ENCODE results near the gene LSP1. TPM values are rescaled to one million over a fixed set of nuclear protein-coding genes. Genes with fewer than 3 reads are reported as not detected.

LSP1 gene
- total and polyA plus RNA-seq, 12 donors: 4.0 to 1,341 (median 278) TPM

- TF ChIP-seq CTCF (IDR thresholded peaks at IDR 0.05) (no peak), POLR2A (IDR thresholded peaks at IDR 0.05) (no peak)
- DNase-seq: no peak
- Histone ChIP-seq H3K9me3 (replicated peaks in 1 of 3) (no peaks in the 10 kb centered on the region), H3K4me1 (replicated peaks in 1 of 2) (peaks cover 70 to 75% of the 10 kb centered on the region in 2 donors), H3K27ac (peak overlapping the region; percentile 42 to 96 (median 93)), H3K27me3 (no peaks in the 10 kb centered on the region), H3K4me3 (peak overlapping the region in 1 of 4 donors; percentile 12), H3K36me3 (replicated peaks in 1 of 2) (no peaks in the 10 kb centered on the region)
- intact Hi-C loops (cut with DNase I): no loop called here
- WGBS, 4 donors: 47 to 66% (median 59%) methylated on average over 4 to 9 of the region's 9 CpGs
Observed at GRCh38 chr11:1846453-1846932, 6.4 kb upstream of the LSP1 start.

- intact Hi-C loops (cut with DNase I): no loop called here
- H3K4me1 ChIP-seq (replicated peaks in 1 of 2): peaks cover 65 to 69% of the 10 kb centered on the region in 2 donors
- TF ChIP-seq CTCF (IDR thresholded peaks at IDR 0.05) (no peak), POLR2A (IDR thresholded peaks at IDR 0.05) (peak in 1 of 2 donors; percentile 3)
Observed at GRCh38 chr11:1847006-1847735, 5.7 kb upstream of the LSP1 start.

GRCh38 chr11:1847926-1848639 lies 4.8 kb upstream of the LSP1 start:
- H3K4me3 ChIP-seq: peak overlapping the region in 1 of 4 donors; percentile 12
- no peaks in the 10 kb centered on the region for H3K27me3 ChIP-seq
- no peaks in the 10 kb centered on the region for H3K9me3 ChIP-seq (replicated peaks in 1 of 3)
- peak in 3 of 7 donors; percentile 70 to 74 (median 72) for DNase-seq
- H3K36me3 ChIP-seq (replicated peaks in 1 of 2): no peaks in the 10 kb centered on the region
- no peak for TF ChIP-seq CTCF (IDR thresholded peaks at IDR 0.05)
- no peak for TF ChIP-seq POLR2A (IDR thresholded peaks at IDR 0.05)
- H3K27ac ChIP-seq: peak overlapping the region; percentile 80 to 96 (median 93)
- intact Hi-C loops (cut with DNase I): no loop called here
- H3K4me1 ChIP-seq (replicated peaks in 1 of 2): peaks cover 59 to 62% of the 10 kb centered on the region in 2 donors
- WGBS, 4 donors: 29 to 40% (median 33%) methylated on average over 18 of the region's 18 CpGs

More at GRCh38 chr11:1847006-1847735, 5.7 kb upstream of the LSP1 start:
- WGBS, 4 donors: 60 to 73% (median 67%) methylated on average over 14 to 34 of the region's 34 CpGs
- Histone ChIP-seq H3K9me3 (replicated peaks in 1 of 3) (no peaks in the 10 kb centered on the region), H3K4me3 (peak overlapping the region in 1 of 4 donors; percentile 12), H3K36me3 (replicated peaks in 1 of 2) (no peaks in the 10 kb centered on the region), H3K27ac (peak overlapping the region; percentile 80 to 96 (median 93)), H3K27me3 (no peaks in the 10 kb centered on the region)
- peak in 2 of 7 donors; percentile 48 to 54 for DNase-seq

Data from adrenal gland (tissue), 12 donors.